HepG2 (cell line): Measurements from ENCODE around the gene GPR4. TPM values are rescaled to one million over a fixed set of nuclear protein-coding genes. Genes with fewer than 3 reads are reported as not detected.

Source experiments
- CBFB ChIP-seq: sonication (generic); formaldehyde crosslinking; IDR thresholded peaks from 2 replicates; pipeline ENCODE4 v1.4.0; 2020; ENCODE audit warnings: missing genetic modification reagents
- GABPA ChIP-seq, 2 experiments: IDR thresholded peaks; 2 replicates each; pipeline ENCODE4 v1.6.1; 2011 to 2016; ENCODE audit warnings: low read depth in 2 of 2, low read length in 1 of 2, missing biosample characterization in 1 of 2, missing genetic modification characterization in 1 of 2
- HNF4G ChIP-seq, 2 experiments: sonication (generic) in 1 of 2; formaldehyde crosslinking in 1 of 2; IDR thresholded peaks; 2 replicates each; pipeline versions ENCODE4 v1.4.0 to v1.6.1; 2011 to 2020; ENCODE audit warnings: borderline replicate concordance in 2 of 2, low read depth in 2 of 2, mild to moderate bottlenecking in 2 of 2, low read length in 1 of 2, missing genetic modification reagents in 1 of 2, moderate library complexity in 1 of 2
- KAT8 ChIP-seq: IDR thresholded peaks from 2 replicates; pipeline ENCODE4 v1.6.1; 2016; ENCODE audit warnings: missing genetic modification reagents, missing compliant biosample characterization
- U2AF2 ChIP-seq: fragments of 200-400 bp; formaldehyde crosslinking; IDR thresholded peaks from 2 replicates; pipeline ENCODE4 v1.6.1; 2017; ENCODE audit warnings: low read depth, mild to moderate bottlenecking, low read length
- ZKSCAN5 ChIP-seq: sonication (generic); formaldehyde crosslinking; IDR thresholded peaks from 2 replicates; pipeline ENCODE4 v1.5.1; 2020; ENCODE audit warnings: mild to moderate bottlenecking, missing genetic modification reagents
- ZMYM2 ChIP-seq: sonication (generic); formaldehyde crosslinking; IDR thresholded peaks from 2 replicates; pipeline ENCODE4 v1.8.0; 2022; ENCODE audit warnings: mild to moderate bottlenecking, missing genetic modification reagents
- ZNF253 ChIP-seq: sonication (generic); formaldehyde crosslinking; IDR thresholded peaks from 2 replicates; pipeline ENCODE4 v1.8.0; 2022; ENCODE audit warnings: mild to moderate bottlenecking, missing genetic modification reagents, borderline replicate concordance
- ZNF501 ChIP-seq: sonication (generic); formaldehyde crosslinking; IDR thresholded peaks from 2 replicates; pipeline ENCODE4 v1.5.1; 2020; ENCODE audit warnings: mild to moderate bottlenecking, moderate library complexity, missing genetic modification reagents
- polyA plus RNA-seq, 8 experiments: library from polyadenylated mRNA; depleted of rRNA in 3 of 8; stranded (reverse) in 7 of 8; unstranded in 1 of 8; fragments of >200 nt; fragmentation: Illumina TruSeq in 4 of 8; extraction: Trizol in 4 of 8; gene quantifications; 2 replicates each; pipeline versions ENCODE4 v1.2.1 to v1.2.3, GENCODE V29; 2011 to 2016; ENCODE audit warnings: low read depth in 4 of 8, missing spikeins in 1 of 8, mixed read lengths in 1 of 8; ENCODE audit not compliant: insufficient read depth in 1 of 8
- total RNA-seq, 5 experiments: library from RNA; depleted of rRNA; stranded (reverse); fragments of >200 nt; fragmentation: Illumina TruSeq; extraction: Trizol; gene quantifications; 2 replicates each; pipeline ENCODE4 v1.2.3, GENCODE V29; 2016; ENCODE audit warnings: low read depth in 1 of 5
- TF ChIP-seq, protein P1 (sequence below): sonication (generic); formaldehyde crosslinking; IDR thresholded peaks from 2 replicates; pipeline ENCODE4 v1.4.0; 2020; ENCODE audit warnings: missing genetic modification reagents, borderline replicate concordance
- TF ChIP-seq, protein P2 (sequence below): sonication (generic); formaldehyde crosslinking; IDR thresholded peaks from 2 replicates; pipeline ENCODE4 v1.5.0; 2020; ENCODE audit warnings: missing genetic modification reagents
- TF ChIP-seq, protein P3 (sequence below): sonication (generic); formaldehyde crosslinking; IDR thresholded peaks from 2 replicates; pipeline ENCODE4 v1.4.0; 2020; ENCODE audit warnings: mild to moderate bottlenecking, missing genetic modification reagents
- TF ChIP-seq, protein P4 (sequence below): fragments of 450-650 bp; IDR thresholded peaks from 2 replicates; pipeline ENCODE4 v1.6.1; 2017
- TF ChIP-seq, protein P5 (sequence below): sonication (generic); formaldehyde crosslinking; IDR thresholded peaks from 2 replicates; pipeline ENCODE4 v1.4.0; 2020; ENCODE audit warnings: mild to moderate bottlenecking, missing genetic modification reagents

The GPR4 gene
- total and polyA plus RNA-seq, 2 of the 13 experiments (the other 11 are each of a cell fraction or from before 2014, with no cell fraction given) = 0.15 TPM; not detected in 1

DNA sequence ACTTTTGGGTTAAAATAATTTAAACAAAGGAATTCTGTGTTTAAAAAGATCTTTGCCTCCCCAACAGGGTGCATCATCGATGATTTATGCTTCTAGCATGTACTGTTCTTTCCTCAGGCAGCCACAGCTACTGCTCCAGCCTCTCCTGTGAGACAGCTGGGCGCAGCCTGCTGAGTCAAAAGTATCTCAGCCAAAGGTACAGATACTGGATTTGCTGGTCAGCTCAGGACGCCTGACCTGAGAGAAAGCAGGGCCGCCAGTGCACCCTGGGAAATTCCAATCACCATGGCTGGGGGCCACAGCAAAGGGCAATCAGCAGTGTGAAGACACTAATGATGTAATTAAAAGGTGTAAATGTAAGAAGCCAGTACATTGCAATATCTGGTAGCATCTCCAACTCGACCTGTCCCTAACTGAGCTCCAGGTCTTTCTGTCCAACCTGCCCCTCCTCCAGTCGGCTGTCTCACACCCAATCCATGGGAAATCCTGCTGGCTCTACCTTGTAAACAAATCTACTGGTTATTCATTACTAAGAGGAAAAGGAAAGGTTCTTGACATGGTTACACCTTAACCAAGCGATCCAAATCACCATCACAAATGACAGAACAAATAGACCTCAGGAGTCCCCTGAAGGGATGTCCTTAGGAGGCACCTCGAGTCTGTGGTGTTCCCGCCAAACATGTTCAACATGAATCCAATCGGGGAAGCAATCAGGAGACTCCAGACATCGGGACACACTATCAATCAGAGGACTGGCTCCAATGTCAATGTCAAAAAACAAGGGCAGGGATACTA is 24.7 kb downstream of the GPR4 start (continued):
- no peak for TF ChIP-seq HNF4G (IDR thresholded peaks at IDR 0.05; ENCODE audit: borderline replicate concordance, low read depth, low read length)
- no peak for TF ChIP-seq HNF4G (CRISPR knock-in tag; IDR thresholded peaks at IDR 0.05; ENCODE audit: borderline replicate concordance, low read depth)
- TF ChIP-seq KAT8 = 0 out of 2 replicates have a peak, but pooled peaks have one; percentile 21
- TF ChIP-seq, protein P1, sequence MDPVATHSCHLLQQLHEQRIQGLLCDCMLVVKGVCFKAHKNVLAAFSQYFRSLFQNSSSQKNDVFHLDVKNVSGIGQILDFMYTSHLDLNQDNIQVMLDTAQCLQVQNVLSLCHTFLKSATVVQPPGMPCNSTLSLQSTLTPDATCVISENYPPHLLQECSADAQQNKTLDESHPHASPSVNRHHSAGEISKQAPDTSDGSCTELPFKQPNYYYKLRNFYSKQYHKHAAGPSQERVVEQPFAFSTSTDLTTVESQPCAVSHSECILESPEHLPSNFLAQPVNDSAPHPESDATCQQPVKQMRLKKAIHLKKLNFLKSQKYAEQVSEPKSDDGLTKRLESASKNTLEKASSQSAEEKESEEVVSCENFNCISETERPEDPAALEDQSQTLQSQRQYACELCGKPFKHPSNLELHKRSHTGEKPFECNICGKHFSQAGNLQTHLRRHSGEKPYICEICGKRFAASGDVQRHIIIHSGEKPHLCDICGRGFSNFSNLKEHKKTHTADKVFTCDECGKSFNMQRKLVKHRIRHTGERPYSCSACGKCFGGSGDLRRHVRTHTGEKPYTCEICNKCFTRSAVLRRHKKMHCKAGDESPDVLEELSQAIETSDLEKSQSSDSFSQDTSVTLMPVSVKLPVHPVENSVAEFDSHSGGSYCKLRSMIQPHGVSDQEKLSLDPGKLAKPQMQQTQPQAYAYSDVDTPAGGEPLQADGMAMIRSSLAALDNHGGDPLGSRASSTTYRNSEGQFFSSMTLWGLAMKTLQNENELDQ (CRISPR knock-in tag) = no peak
- TF ChIP-seq ZMYM2 = no peak
- TF ChIP-seq U2AF2 = no peak
- TF ChIP-seq, protein P2, sequence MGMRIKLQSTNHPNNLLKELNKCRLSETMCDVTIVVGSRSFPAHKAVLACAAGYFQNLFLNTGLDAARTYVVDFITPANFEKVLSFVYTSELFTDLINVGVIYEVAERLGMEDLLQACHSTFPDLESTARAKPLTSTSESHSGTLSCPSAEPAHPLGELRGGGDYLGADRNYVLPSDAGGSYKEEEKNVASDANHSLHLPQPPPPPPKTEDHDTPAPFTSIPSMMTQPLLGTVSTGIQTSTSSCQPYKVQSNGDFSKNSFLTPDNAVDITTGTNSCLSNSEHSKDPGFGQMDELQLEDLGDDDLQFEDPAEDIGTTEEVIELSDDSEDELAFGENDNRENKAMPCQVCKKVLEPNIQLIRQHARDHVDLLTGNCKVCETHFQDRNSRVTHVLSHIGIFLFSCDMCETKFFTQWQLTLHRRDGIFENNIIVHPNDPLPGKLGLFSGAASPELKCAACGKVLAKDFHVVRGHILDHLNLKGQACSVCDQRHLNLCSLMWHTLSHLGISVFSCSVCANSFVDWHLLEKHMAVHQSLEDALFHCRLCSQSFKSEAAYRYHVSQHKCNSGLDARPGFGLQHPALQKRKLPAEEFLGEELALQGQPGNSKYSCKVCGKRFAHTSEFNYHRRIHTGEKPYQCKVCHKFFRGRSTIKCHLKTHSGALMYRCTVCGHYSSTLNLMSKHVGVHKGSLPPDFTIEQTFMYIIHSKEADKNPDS (CRISPR knock-in tag) = no peak
- no peak for TF ChIP-seq ZKSCAN5
- TF ChIP-seq GABPA (IDR thresholded peaks at IDR 0.05; ENCODE audit: low read depth, low read length) = no peak
- no peak for TF ChIP-seq GABPA (CRISPR knock-in tag; IDR thresholded peaks at IDR 0.05; ENCODE audit: low read depth)
- TF ChIP-seq ZNF501 = peak; percentile 29
- no peak for TF ChIP-seq ZNF253
- TF ChIP-seq, protein P3, sequence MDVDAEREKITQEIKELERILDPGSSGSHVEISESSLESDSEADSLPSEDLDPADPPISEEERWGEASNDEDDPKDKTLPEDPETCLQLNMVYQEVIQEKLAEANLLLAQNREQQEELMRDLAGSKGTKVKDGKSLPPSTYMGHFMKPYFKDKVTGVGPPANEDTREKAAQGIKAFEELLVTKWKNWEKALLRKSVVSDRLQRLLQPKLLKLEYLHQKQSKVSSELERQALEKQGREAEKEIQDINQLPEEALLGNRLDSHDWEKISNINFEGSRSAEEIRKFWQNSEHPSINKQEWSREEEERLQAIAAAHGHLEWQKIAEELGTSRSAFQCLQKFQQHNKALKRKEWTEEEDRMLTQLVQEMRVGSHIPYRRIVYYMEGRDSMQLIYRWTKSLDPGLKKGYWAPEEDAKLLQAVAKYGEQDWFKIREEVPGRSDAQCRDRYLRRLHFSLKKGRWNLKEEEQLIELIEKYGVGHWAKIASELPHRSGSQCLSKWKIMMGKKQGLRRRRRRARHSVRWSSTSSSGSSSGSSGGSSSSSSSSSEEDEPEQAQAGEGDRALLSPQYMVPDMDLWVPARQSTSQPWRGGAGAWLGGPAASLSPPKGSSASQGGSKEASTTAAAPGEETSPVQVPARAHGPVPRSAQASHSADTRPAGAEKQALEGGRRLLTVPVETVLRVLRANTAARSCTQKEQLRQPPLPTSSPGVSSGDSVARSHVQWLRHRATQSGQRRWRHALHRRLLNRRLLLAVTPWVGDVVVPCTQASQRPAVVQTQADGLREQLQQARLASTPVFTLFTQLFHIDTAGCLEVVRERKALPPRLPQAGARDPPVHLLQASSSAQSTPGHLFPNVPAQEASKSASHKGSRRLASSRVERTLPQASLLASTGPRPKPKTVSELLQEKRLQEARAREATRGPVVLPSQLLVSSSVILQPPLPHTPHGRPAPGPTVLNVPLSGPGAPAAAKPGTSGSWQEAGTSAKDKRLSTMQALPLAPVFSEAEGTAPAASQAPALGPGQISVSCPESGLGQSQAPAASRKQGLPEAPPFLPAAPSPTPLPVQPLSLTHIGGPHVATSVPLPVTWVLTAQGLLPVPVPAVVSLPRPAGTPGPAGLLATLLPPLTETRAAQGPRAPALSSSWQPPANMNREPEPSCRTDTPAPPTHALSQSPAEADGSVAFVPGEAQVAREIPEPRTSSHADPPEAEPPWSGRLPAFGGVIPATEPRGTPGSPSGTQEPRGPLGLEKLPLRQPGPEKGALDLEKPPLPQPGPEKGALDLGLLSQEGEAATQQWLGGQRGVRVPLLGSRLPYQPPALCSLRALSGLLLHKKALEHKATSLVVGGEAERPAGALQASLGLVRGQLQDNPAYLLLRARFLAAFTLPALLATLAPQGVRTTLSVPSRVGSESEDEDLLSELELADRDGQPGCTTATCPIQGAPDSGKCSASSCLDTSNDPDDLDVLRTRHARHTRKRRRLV (CRISPR knock-in tag) = 0 out of 2 replicates have a peak, but pooled peaks have one; percentile 53
- TF ChIP-seq, protein P4, sequence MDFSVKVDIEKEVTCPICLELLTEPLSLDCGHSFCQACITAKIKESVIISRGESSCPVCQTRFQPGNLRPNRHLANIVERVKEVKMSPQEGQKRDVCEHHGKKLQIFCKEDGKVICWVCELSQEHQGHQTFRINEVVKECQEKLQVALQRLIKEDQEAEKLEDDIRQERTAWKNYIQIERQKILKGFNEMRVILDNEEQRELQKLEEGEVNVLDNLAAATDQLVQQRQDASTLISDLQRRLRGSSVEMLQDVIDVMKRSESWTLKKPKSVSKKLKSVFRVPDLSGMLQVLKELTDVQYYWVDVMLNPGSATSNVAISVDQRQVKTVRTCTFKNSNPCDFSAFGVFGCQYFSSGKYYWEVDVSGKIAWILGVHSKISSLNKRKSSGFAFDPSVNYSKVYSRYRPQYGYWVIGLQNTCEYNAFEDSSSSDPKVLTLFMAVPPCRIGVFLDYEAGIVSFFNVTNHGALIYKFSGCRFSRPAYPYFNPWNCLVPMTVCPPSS = no peak
- TF ChIP-seq, protein P5, sequence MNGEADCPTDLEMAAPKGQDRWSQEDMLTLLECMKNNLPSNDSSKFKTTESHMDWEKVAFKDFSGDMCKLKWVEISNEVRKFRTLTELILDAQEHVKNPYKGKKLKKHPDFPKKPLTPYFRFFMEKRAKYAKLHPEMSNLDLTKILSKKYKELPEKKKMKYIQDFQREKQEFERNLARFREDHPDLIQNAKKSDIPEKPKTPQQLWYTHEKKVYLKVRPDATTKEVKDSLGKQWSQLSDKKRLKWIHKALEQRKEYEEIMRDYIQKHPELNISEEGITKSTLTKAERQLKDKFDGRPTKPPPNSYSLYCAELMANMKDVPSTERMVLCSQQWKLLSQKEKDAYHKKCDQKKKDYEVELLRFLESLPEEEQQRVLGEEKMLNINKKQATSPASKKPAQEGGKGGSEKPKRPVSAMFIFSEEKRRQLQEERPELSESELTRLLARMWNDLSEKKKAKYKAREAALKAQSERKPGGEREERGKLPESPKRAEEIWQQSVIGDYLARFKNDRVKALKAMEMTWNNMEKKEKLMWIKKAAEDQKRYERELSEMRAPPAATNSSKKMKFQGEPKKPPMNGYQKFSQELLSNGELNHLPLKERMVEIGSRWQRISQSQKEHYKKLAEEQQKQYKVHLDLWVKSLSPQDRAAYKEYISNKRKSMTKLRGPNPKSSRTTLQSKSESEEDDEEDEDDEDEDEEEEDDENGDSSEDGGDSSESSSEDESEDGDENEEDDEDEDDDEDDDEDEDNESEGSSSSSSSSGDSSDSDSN (CRISPR knock-in tag) = no peak
- TF ChIP-seq CBFB (CRISPR knock-in tag) = no peak
